ENCODE data around the gene ZMYM2. TPM values are rescaled to one million over a fixed set of nuclear protein-coding genes. Genes with fewer than 3 reads are reported as not detected.

ZMYM2 gene
- total RNA-seq, 2 experiments from 2014 or later: 59.9 to 64.7 TPM

DNA sequence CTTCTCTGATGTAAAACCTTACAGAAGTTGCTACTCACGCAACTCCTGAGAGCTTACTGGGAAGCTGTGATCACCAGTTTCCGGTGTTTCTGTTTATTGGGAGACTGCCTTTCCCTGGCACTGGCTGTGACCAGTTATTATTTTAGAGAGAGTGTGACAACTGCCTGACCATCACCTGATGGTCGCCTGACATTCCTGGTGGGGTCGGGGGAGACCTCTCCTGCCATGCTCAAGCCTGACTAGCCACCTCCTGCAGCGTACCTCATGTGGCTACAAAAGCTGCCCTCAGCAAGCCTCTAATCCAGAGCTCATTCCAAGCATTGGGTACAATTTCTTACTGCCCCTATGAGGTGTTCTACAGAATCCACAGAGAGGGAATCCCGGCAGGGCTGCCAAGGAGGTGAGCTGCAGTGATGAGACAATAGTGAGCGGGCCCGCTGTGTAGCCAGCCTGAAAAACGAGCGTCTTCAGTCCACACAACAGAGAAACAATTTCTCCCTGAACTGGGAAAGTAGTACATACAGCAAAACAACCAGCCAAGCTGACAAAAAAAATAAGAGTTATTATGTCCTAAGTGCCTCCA lies 173.6 kb downstream of the ZMYM2 start:
- no peaks in the 10 kb centered on the region for H3K9me3 ChIP-seq (ENCODE audit: low read length)
- BruUV-seq (replicated peaks): no TSS peak
- intact Hi-C loops (cut with micrococcal nuclease; ENCODE audit: unreplicated experiment): no loop called here
- no peak for DNase-seq (ENCODE audit: low spot score)
- no peak overlapping the region for H3K4me2 ChIP-seq (ENCODE audit: low read length)
- no peaks in the 10 kb centered on the region for H3K4me1 ChIP-seq (ENCODE audit: insufficient read depth, low read length, poor library complexity, severe bottlenecking)
- no peaks in the 10 kb centered on the region for H3K36me3 ChIP-seq (ENCODE audit: insufficient read depth, low read length)
- no peak overlapping the region for H3K27ac ChIP-seq (ENCODE audit: low read depth, low read length, poor library complexity, severe bottlenecking)
- no peak overlapping the region for H3K4me3 ChIP-seq (ENCODE audit: low read depth, low read length, poor library complexity, severe bottlenecking)
- H2AFZ ChIP-seq (ENCODE audit: low read length): no peak overlapping the region
- ChIA-PET CTCF (ENCODE audit: unreplicated experiment) (no interaction called here), POLR2A (interaction anchor here (0.6 kb wide), 2 partner anchors 71 to 689 kb away, joined by 3 read pairs; no protein-coding TSS in a partner anchor)
- no peak for TF ChIP-seq EZH2phosphoT487 (IDR thresholded peaks at IDR 0.05; ENCODE audit: borderline replicate concordance, low read depth, low read length)
- no peak for TF ChIP-seq CTCF (conservative IDR thresholded peaks at IDR 0.05; ENCODE audit: low read length)
- no peaks in the 10 kb centered on the region for H3K9me2 ChIP-seq (ENCODE audit: insufficient read depth, low read length)
- no peaks in the 10 kb centered on the region for H3K79me2 ChIP-seq (ENCODE audit: insufficient read depth, low read depth, low read length)
- H4K20me1 ChIP-seq (ENCODE audit: insufficient read depth, low read length): no peaks in the 10 kb centered on the region

GRCh38 chr13:20134732-20135131 lies 176.2 kb downstream of the ZMYM2 start:
- Histone ChIP-seq H3K36me3 (ENCODE audit: insufficient read depth, low read length) (no peaks in the 10 kb centered on the region), H2AFZ (ENCODE audit: low read length) (no peak overlapping the region), H4K20me1 (ENCODE audit: insufficient read depth, low read length) (no peaks in the 10 kb centered on the region), H3K4me3 (ENCODE audit: low read depth, low read length, poor library complexity, severe bottlenecking) (no peak overlapping the region), H3K9me3 (ENCODE audit: low read length) (no peaks in the 10 kb centered on the region), H3K4me1 (ENCODE audit: insufficient read depth, low read length, poor library complexity, severe bottlenecking) (no peaks in the 10 kb centered on the region), H3K9me2 (ENCODE audit: insufficient read depth, low read length) (no peaks in the 10 kb centered on the region), H3K27ac (ENCODE audit: low read depth, low read length, poor library complexity, severe bottlenecking) (no peak overlapping the region), H3K79me2 (ENCODE audit: insufficient read depth, low read depth, low read length) (no peaks in the 10 kb centered on the region), H3K4me2 (ENCODE audit: low read length) (no peak overlapping the region)
- ChIA-PET CTCF (ENCODE audit: unreplicated experiment) (no interaction called here), POLR2A (interaction anchor here (0.6 kb wide), 1 partner anchor 185 kb away, joined by 3 read pairs; no protein-coding TSS in a partner anchor)
- DNase-seq (ENCODE audit: low spot score): no peak
- intact Hi-C loops (cut with micrococcal nuclease; ENCODE audit: unreplicated experiment): no loop called here
- no peak for TF ChIP-seq EZH2phosphoT487 (IDR thresholded peaks at IDR 0.05; ENCODE audit: borderline replicate concordance, low read depth, low read length)
- TF ChIP-seq CTCF (conservative IDR thresholded peaks at IDR 0.05; ENCODE audit: low read length): no peak
- BruUV-seq (replicated peaks): no TSS peak

DNA sequence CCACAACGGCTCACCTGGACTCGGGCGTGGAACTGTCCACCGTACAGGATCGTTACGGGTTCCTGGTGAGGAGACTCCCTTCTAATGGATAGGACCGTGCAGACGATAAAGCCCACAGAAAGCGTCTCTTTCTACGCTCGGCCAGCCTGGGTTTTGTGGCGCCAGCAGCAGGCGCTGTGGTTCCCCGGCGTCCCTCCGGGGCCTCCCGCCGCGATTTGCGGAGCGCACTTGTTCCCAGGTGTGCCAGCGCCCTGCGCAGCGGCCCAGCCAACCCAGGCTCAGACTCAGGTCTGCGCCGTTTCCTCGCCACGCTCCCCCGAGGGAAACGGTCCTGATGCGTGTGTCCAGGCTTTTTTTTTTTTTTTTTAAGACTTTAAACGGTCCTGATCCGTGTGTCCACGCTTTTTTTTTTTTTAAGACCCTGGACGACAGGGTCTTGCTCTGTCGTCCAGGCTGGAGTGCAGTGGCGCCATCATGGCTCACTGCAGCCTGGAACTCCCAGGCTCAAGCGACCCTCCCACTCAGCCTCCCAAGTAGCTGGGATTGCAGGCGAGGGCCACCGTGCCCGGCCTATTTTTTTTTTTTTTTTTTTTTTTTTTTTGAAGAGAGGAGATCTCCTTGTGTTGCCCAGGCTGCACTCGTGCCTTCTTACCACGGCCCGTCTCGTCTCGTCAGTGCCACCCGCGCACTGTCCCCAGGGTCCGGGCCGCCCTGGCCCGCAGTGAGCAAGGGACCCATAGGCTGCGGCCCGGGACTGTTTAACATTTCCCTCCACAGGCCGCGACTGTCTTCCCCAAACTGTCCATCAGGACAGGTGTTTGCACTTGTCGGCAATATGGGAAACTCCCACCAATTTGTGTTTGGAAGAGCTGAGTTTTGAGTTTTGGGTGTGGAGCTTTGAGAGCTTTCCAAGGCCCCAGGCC lies 178.5 kb downstream of the ZMYM2 start:
- no peak for TF ChIP-seq CTCF (conservative IDR thresholded peaks at IDR 0.05; ENCODE audit: low read length)
- TF ChIP-seq EZH2phosphoT487 (IDR thresholded peaks at IDR 0.05; ENCODE audit: borderline replicate concordance, low read depth, low read length): no peak
- ChIA-PET POLR2A (no interaction called here), CTCF (ENCODE audit: unreplicated experiment) (no interaction called here)
- no peak overlapping the region for H2AFZ ChIP-seq (ENCODE audit: low read length)
- intact Hi-C loops (cut with micrococcal nuclease; ENCODE audit: unreplicated experiment): no loop called here
- no peak overlapping the region for H3K4me3 ChIP-seq (ENCODE audit: low read depth, low read length, poor library complexity, severe bottlenecking)
- no peaks in the 10 kb centered on the region for H4K20me1 ChIP-seq (ENCODE audit: insufficient read depth, low read length)
- H3K9me2 ChIP-seq (ENCODE audit: insufficient read depth, low read length): no peaks in the 10 kb centered on the region
- H3K27ac ChIP-seq (ENCODE audit: low read depth, low read length, poor library complexity, severe bottlenecking): no peak overlapping the region
- no peaks in the 10 kb centered on the region for H3K79me2 ChIP-seq (ENCODE audit: insufficient read depth, low read depth, low read length)
- no peaks in the 10 kb centered on the region for H3K4me1 ChIP-seq (ENCODE audit: insufficient read depth, low read length, poor library complexity, severe bottlenecking)
- H3K9me3 ChIP-seq (ENCODE audit: low read length): no peaks in the 10 kb centered on the region
- no peaks in the 10 kb centered on the region for H3K36me3 ChIP-seq (ENCODE audit: insufficient read depth, low read length)
- no peak overlapping the region for H3K4me2 ChIP-seq (ENCODE audit: low read length)
- no TSS peak for BruUV-seq (replicated peaks)
- no peak for DNase-seq (ENCODE audit: low spot score)
